GM10847 (cell line): ENCODE data around the gene ANO8.

Experiments used
- POLR2A ChIP-seq: IDR thresholded peaks from 2 replicates; pipeline ENCODE4 v1.6.1; 2011; ENCODE audit not compliant: insufficient read length; ENCODE audit errors: extremely low read depth

ANO8 gene

DNA sequence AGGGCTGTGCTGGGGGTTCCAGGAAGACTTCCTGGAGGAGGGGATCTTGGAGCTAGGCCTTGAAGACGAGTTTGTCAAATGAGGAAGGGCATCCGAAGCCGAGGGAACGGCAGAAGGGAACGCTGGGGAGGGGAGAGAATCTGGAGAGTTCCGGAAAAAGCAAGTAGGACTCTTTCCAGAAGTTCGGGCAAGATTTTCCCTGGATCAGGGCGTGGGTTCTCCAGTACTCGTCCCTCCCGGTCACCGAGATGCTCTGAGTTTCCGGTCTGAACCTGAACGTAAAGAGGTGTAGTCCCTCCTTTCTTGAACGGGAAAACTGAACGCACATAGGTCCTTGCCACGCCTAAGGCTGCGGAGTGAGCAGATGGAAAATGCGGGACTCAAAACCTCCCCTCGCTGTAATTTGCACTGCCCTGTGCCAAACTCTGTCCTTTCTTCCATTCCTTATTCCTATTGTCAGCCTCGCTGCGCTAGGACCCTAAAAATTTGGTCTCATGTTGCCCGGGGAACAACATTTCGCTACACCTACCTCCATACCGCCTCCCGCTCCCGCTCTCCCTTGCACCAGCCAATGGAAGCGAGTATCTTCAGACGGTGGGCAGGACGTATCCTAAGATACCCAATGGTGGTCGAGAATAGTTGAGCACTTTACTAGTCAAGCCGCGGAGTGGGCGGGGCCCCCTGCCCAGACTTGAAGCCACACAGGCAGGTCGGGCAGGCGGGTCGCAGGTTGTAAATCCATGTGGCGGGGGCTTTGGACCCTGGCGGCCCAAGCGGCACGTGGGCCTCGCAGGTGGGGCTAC is 2.4 kb upstream of the ANO8 start, which contains the start of gene GTPBP3:
GTPBP3 (plus strand) TSS at position 682 of the 803 bp plus-strand sequence; CDS start at position 741, 59 bp downstream.
- TF ChIP-seq POLR2A: peak; percentile 60

GRCh38 chr19:17335575-17335974 is 920 bp upstream of the ANO8 start:
- no peak for TF ChIP-seq POLR2A

DNA sequence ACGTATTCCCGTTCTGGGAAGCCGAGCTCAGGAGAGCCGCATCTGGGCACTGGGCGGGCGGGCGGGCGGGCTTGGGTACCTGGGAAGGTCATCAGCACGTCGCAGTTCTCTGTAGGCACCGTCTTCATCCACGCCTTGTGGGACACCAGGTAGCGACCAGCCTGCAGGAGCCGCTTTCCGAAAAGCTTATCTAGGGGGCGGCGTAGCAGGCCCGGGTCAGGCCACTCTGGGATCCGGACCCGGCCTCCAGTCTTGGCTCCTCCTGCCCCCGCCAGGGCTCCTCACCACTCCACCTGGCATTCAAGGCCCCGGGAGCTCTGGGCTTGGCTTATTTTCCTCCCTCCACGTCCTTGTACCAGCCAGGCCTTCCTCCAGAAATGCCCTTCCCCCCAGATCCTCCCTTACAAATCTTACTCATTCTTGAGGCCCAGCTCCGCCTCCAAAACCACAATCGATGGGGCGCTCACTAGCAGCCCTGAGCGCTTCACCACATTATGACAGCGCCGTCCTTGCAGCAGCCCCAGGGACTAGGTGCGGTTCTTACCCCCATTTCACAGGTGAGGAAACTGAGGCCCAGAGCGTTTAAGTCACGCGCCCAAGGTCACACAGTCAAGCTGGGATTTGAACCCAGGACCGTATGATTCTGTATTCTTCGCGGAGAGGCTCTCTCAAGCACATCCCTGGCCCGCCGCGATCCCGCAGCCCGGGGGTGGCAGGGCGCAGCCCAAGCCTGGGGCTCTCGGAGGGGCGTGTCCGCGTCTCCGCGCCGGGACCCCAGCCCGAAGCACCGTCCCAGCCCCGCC is 843 bp downstream of the ANO8 start:
- TF ChIP-seq POLR2A: no peak

GRCh38 chr19:17332677-17333581 is 1.7 kb downstream of the ANO8 start:
- TF ChIP-seq POLR2A: no peak

GRCh38 chr19:17332360-17332676 is 2.3 kb downstream of the ANO8 start:
- TF ChIP-seq POLR2A: no peak

- no peak for TF ChIP-seq POLR2A
These were observed 3.6 kb downstream of the ANO8 start for GRCh38 chr19:17331045-17331558.

- TF ChIP-seq POLR2A: no peak
These were observed 4.2 kb downstream of the ANO8 start for GRCh38 chr19:17330262-17331044.

- no peak for TF ChIP-seq POLR2A
These were observed 5.0 kb downstream of the ANO8 start for GRCh38 chr19:17329366-17330261.

DNA sequence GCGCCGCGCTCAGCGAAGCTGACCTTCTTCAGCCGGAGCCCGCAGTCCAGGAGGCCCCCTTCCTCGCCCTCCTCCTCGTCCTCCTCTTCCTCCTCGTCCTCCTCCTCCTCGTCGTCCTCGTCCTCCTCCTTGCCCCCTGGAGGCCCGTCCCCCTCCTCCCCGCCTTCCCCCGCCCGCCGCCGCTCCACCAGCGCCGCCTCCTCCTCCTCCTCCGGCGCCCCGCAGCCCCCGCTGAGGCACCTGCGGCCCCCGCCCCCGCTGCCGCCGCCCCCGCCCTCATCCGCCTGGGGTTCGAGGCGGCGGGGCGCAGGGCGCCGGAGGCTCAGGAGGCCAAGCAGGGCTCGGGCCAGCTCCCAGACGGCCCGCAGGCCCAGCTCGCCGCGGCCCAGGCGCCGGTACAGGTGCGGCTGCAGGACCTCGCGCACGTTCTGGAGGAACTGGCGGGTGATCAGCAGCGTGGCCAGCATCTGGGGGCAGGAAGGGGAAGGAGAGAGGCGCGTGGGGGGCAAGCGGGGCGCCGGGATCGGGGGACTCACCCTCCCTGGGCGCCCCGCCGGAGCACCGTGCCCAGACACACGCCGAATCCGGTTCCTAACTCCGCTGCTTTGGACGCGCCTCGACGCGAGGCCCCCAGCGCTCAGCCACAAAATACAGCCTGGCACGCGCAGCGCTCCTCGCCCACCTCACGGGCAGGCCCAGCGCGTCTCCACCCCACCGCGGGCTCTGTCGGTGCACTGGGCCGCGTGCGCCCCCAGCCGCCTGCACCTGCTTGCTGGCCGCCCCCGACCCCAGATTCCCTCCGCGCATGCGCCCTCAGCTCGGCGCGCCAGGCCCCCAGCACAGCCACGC is 5.9 kb downstream of the ANO8 start:
- TF ChIP-seq POLR2A: no peak

- TF ChIP-seq POLR2A: no peak
These were observed 6.8 kb downstream of the ANO8 start for GRCh38 chr19:17327654-17328516.

DNA sequence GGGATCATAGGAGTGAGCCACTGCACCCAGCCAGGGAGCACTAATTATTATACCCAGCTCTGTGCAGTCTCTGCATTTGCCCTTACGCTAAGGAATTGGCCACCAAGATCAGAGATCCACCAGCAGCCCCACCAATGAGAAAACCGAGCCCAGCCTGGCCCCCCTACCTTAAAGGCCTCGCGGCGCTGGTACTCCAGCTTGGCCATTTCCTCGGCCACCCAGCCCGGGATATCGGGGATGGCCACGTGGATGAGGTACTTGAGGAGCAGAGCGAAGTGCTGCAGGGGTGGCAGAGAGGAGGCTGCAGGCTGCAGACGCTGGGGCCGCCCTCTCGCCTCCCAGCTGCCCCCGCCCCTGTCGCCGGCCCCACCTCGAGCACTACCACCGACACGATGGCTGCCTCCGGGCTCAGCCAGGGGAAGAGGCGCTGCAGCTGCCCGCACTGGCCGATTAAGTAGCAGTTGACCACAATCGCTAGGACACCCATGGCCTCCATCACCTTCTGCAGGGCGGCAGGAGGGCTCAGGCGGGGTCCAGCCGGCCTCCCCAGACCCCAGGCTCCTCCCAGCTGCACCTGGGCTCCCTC is 7.5 kb downstream of the ANO8 start:
- no peak for TF ChIP-seq POLR2A
